ENCODE results near the gene SLC15A4. TPM values are rescaled to one million over a fixed set of nuclear protein-coding genes. Genes with fewer than 3 reads are reported as not detected.

SLC15A4 gene
- total and polyA plus RNA-seq, 2 of the 4 experiments (the other 2 are of a cell fraction) = 15.4 to 21.9 TPM

DNA sequence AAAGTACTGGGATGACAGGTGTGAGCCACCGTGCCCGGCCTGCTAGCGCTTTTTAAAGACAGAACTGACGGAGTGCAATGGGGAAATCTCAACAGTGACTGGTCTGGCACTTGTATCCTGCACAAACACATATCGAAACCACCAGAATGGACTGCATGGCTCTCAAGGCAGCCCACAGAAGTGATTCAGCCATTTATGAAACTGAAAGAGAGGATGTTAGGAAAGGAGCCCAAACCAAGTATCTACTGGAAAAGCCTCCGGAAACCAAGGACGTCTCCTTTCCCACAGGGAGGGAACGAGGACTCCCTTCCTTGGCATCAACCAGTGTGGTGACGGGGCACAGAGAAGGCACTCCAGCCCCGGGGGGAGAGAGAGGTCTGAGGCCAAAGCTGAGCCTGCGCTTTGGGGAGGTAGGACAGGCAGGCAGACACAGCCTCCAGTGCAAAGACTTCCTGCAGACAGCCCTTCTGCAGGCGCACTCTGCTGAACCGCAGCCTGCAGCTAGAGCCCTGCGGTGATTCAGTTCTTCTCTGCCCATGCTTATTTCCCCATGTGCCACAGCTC, 16.5 kb downstream of the SLC15A4 start:
- TF ChIP-seq NFE2L2 (IDR thresholded peaks at IDR 0.05; ENCODE audit: low read depth, low read length) = no peak
- TF ChIP-seq RAD21 (IDR thresholded peaks at IDR 0.05; ENCODE audit: low read length) = no peak
- no peak for TF ChIP-seq CHD1 (IDR thresholded peaks at IDR 0.05; ENCODE audit: low read depth, low read length)
- no peak for TF ChIP-seq POLR2A (IDR thresholded peaks at IDR 0.05; ENCODE audit: low read depth, low read length)
- no peak for TF ChIP-seq RCOR1 (IDR thresholded peaks at IDR 0.05; ENCODE audit: insufficient replicate concordance, low read length)
- TF ChIP-seq, protein P1, sequence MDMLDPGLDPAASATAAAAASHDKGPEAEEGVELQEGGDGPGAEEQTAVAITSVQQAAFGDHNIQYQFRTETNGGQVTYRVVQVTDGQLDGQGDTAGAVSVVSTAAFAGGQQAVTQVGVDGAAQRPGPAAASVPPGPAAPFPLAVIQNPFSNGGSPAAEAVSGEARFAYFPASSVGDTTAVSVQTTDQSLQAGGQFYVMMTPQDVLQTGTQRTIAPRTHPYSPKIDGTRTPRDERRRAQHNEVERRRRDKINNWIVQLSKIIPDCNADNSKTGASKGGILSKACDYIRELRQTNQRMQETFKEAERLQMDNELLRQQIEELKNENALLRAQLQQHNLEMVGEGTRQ (IDR thresholded peaks at IDR 0.05; ENCODE audit: low read depth, low read length) = no peak
- no peak for TF ChIP-seq FOS (IDR thresholded peaks at IDR 0.05; ENCODE audit: low read depth, low read length)
- no peak for TF ChIP-seq RFX5 (IDR thresholded peaks at IDR 0.05; ENCODE audit: low read depth, low read length)
- no peak for TF ChIP-seq BHLHE40 (IDR thresholded peaks at IDR 0.05; ENCODE audit: low read depth, low read length)
- Histone ChIP-seq H3K23ac (ENCODE audit: low read depth, low read length) (no peak overlapping the region), H2AK9ac (replicated peaks; ENCODE audit: low read depth, low read length, poor library complexity) (no peak overlapping the region), H3K9me3 (ENCODE audit: control insufficient read depth, insufficient read depth, low read length) (peaks cover 2% of the 10 kb centered on the region; the same call in 1 of the 2 replicates), H3K4me1 (ENCODE audit: control insufficient read depth, insufficient read depth, low read length) (peaks cover 6% of the 10 kb centered on the region), H3K4me2 (ENCODE audit: low read depth, low read length) (no peak overlapping the region), H4K20me1 (ENCODE audit: insufficient read depth, low read length) (peaks cover 11% of the 10 kb centered on the region), H3K4ac (ENCODE audit: low read depth, low read length) (no peak overlapping the region), H2AK5ac (ENCODE audit: low read depth, low read length) (no peak overlapping the region), H2BK20ac (ENCODE audit: low read depth, low read length) (no peak overlapping the region), H2AFZ (replicated peaks; ENCODE audit: low read length, poor library complexity) (no peak overlapping the region), H3K36me3 (ENCODE audit: control insufficient read depth, insufficient read depth, low read length) (peaks cover 24% of the 10 kb centered on the region), H3K56ac (ENCODE audit: extremely low read depth, insufficient read depth, low read length) (no peak overlapping the region), H4K91ac (ENCODE audit: insufficient read depth, low read depth, low read length) (no peak overlapping the region), H3K27ac (ENCODE audit: insufficient read depth, low read length) (no peak overlapping the region), H2BK120ac (ENCODE audit: low read depth, low read length) (no peak overlapping the region), H3K27me3 (ENCODE audit: control insufficient read depth, insufficient read depth, low read length) (no peaks in the 10 kb centered on the region), H3K18ac (ENCODE audit: low read depth, low read length) (no peak overlapping the region), H3K9ac (ENCODE audit: low read depth, low read length) (no peak overlapping the region), H2BK15ac (ENCODE audit: low read depth, low read length) (no peak overlapping the region), H3K4me3 (ENCODE audit: insufficient read depth, low read depth, low read length) (no peak overlapping the region), H4K5ac (ENCODE audit: low read depth, low read length) (no peak overlapping the region), H3K9me1 (ENCODE audit: insufficient read depth, low read length) (peaks cover 9% of the 10 kb centered on the region; the same call in 1 of the 2 replicates), H3K79me1 (ENCODE audit: low read depth in 1 of 2, low read length in 2 of 2) (peaks cover 33 to 37% of the 10 kb centered on the region in 2 experiments), H3K14ac (replicated peaks; ENCODE audit: low read depth, low read length) (no peak overlapping the region), H2BK5ac (ENCODE audit: low read depth, low read length, poor library complexity, severe bottlenecking) (no peak overlapping the region), H4K8ac (ENCODE audit: low read depth in 2 of 2, low read length in 2 of 2) (no peak overlapping the region)
- ChIA-PET POLR2A (ENCODE audit: unreplicated experiment) (no interaction called here), CTCF (no interaction called here)
- ATAC-seq (ENCODE audit: low read depth) (no peak), DNase-seq (no peak)
- dilution Hi-C loops (cut with HindIII; ENCODE audit: low sequenced_read_pairs, unreplicated experiment) (no loop called here), in situ Hi-C loops (cut with MboI; ENCODE audit: low sequenced_read_pairs) (no loop called here), intact Hi-C loops (cut with micrococcal nuclease) (no loop called here)
- WGBS, 2 experiments (ENCODE audit: extremely low coverage in 2 of 2, insufficient read length in 1 of 2) = 100% methylated on average over 3 of the region's 14 CpGs; no CpG with 5 or more reads in 1 of the 2 experiments
- no TSS peak for BruUV-seq (replicated peaks)

Measured in IMR-90 (cell line).